ENCODE data around the gene HFE. TPM values are rescaled to one million over a fixed set of nuclear protein-coding genes. Genes with fewer than 3 reads are reported as not detected.
"Not testable (repeated sequence)": the region's sequence is repeated elsewhere in the genome, so short reads cannot be mapped to it uniquely, and the experiment has no call there.

The HFE gene
- total RNA-seq, 4 donors from 2014 or later = 5.3 to 10.7 (median 8.8) TPM

GRCh38 chr6:26068036-26068435, 19.2 kb upstream of the HFE start:
- DNase-seq (ENCODE audit: low spot score) = no peak
- TF ChIP-seq CTCF (IDR thresholded peaks at IDR 0.05) = no peak
- ATAC-seq (ENCODE audit: low FRiP score) = no peak

GRCh38 chr6:26071135-26071534, 16.1 kb upstream of the HFE start:
- no peak for TF ChIP-seq CTCF (IDR thresholded peaks at IDR 0.05)
- DNase-seq (ENCODE audit: low spot score) = no peak
- no peak for ATAC-seq (ENCODE audit: low FRiP score)

GRCh38 chr6:26075063-26075717, 12.0 kb upstream of the HFE start:
- TF ChIP-seq CTCF (IDR thresholded peaks at IDR 0.05) = no peak
- DNase-seq (ENCODE audit: low spot score) (no peak), ATAC-seq (ENCODE audit: low FRiP score) (no peak)

- not testable (repeated sequence) for DNase-seq (ENCODE audit: low spot score); ATAC-seq (ENCODE audit: low FRiP score)
Observed at GRCh38 chr6:26078066-26078465, 9.2 kb upstream of the HFE start.

- ATAC-seq (ENCODE audit: low FRiP score); DNase-seq (ENCODE audit: low spot score): not testable (repeated sequence)
Observed at GRCh38 chr6:26081096-26081495, 6.1 kb upstream of the HFE start.

GRCh38 chr6:26086211-26086610, 1.0 kb upstream of the HFE start:
- DNase-seq (ENCODE audit: low spot score) = no peak
- no peak for ATAC-seq (ENCODE audit: low FRiP score)

GRCh38 chr6:26088344-26088743, 1.1 kb downstream of the HFE start:
- DNase-seq (ENCODE audit: low spot score) = no peak
- no peak for ATAC-seq (ENCODE audit: low FRiP score)
- no peak for TF ChIP-seq CTCF (IDR thresholded peaks at IDR 0.05)

More at GRCh38 chr6:26086211-26086610, 1.0 kb upstream of the HFE start:
- TF ChIP-seq CTCF (IDR thresholded peaks at IDR 0.05) = no peak

GRCh38 chr6:26089272-26089671, 2.0 kb downstream of the HFE start:
- no peak for TF ChIP-seq CTCF (IDR thresholded peaks at IDR 0.05)
- no peak for ATAC-seq (ENCODE audit: low FRiP score)
- DNase-seq (ENCODE audit: low spot score) = no peak

Measured in omental fat pad (tissue), 4 donors.